ENCODE measurements around the gene CLUH. TPM values are rescaled to one million over a fixed set of nuclear protein-coding genes. Genes with fewer than 3 reads are reported as not detected.

The CLUH gene
- total and polyA plus RNA-seq, 2 donors (not counting 3 experiments of a cell fraction or from before 2014, with no cell fraction given), result 33.8 to 80.7 TPM

DNA sequence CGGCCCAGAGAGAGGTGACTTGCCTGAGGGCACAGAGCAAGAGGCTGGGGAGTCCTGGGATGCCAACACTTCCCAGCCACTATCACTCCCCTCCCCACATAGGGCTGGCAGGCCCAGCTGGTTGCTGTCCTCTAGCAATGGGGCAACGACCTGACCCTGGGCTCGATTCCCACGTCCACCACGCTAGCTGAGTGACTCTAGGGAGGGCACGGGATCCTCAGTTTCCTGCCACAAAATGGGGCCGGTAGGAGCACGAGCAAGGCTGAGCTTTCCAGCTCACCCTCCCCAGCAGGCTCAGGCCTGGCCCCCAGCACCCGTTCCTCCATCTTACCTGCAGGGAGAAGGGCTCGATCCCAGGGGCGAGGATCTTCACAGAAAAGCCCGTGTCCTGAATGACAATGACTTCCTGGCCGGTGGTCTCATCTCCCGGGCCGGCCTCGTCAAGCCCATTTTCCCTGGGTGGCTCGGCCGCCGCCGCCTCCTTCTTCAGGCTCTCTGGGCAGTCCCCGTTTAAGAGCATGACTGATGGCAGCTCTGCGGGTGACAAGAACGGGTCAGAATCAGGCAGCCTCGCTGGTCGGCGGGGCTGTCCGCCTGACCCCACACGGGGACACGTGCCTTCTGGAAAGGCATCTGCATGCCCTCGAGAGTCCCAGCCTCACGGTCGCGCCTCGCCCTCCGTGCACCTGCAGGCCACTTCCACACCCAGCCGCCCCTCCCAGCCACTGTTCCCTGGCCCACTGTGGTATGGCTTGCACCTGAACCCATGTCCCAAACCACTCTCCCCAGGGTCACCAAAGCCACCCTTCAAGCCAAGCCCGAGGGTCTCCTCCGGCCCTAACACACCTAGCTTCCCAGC, 7.3 kb downstream of the CLUH start:
- H3K27ac ChIP-seq (ENCODE audit: insufficient read depth, low read depth, low read length), result no peak overlapping the region
- no TSS peak for BruUV-seq (replicated peaks)
- intact Hi-C loops (cut with micrococcal nuclease), result no loop called here

DNA sequence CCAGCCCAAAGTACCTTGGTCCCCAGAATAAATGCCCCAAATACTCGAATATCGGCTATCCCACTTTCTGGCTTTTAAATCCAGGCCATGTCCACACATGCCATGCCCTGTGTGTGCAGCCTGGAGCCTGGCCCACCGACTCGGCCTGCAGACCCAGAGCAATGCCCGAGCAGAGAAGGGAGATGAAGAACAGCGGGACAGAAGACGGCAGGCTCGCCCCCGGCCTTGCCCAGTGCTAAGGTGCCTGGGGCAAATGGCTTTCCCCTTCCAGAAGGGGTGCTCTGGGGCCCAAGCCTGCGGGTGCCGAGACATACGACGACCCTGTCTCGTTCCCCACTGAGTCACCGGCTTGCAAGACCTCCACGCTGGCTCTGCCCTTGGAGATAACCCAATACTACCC, 8.0 kb downstream of the CLUH start:
- no peaks in the 10 kb centered on the region for H4K20me1 ChIP-seq (replicated peaks; ENCODE audit: control insufficient read depth, extremely low read depth, insufficient read depth, low read length)
- peaks cover 2 to 17% of the 10 kb centered on the region in 2 experiments for H3K36me3 ChIP-seq (ENCODE audit: control insufficient read depth in 2 of 2, extremely low read depth in 1 of 2, insufficient read depth in 2 of 2, low read length in 2 of 2)
- H3K27ac ChIP-seq (ENCODE audit: insufficient read depth, low read depth, low read length), result no peak overlapping the region
- ChIA-PET POLR2A (no interaction called here), CTCF (no interaction called here)
- FAIRE-seq (no peak), DNase-seq (ENCODE audit: low read depth, low spot score) (no peak)
- H3K27me3 ChIP-seq (ENCODE audit: control insufficient read depth in 2 of 2, insufficient read depth in 2 of 2, low read length in 2 of 2), result no peaks in the 10 kb centered on the region
- no peaks in the 10 kb centered on the region for H3K9me1 ChIP-seq (replicated peaks; ENCODE audit: control insufficient read depth, extremely low read depth, insufficient read depth, low read length)
- H3K4me2 ChIP-seq (ENCODE audit: insufficient read depth, low read length), result no peak overlapping the region
- H2AFZ ChIP-seq (ENCODE audit: low read depth, low read length), result no peak overlapping the region
- H3K9me3 ChIP-seq (replicated peaks; ENCODE audit: control insufficient read depth, insufficient read depth, low read length), result no peaks in the 10 kb centered on the region
- H3K4me3 ChIP-seq (replicated peaks in 1 of 3; ENCODE audit: insufficient read depth in 1 of 3, low read depth in 1 of 3, low read length in 3 of 3), result no peak overlapping the region
- no peaks in the 10 kb centered on the region for H3K4me1 ChIP-seq (ENCODE audit: control insufficient read depth, extremely low read depth, insufficient read depth, low read length)
- TF ChIP-seq MYC (IDR thresholded peaks at IDR 0.05; ENCODE audit: low read depth, low read length), result no peak
- no peak for TF ChIP-seq GATA2 (IDR thresholded peaks at IDR 0.05; ENCODE audit: insufficient read depth, insufficient read length, low read depth, low read length)
- no peak for TF ChIP-seq POLR2A (IDR thresholded peaks at IDR 0.05; ENCODE audit: low read depth, low read length)
- TF ChIP-seq, protein P1, sequence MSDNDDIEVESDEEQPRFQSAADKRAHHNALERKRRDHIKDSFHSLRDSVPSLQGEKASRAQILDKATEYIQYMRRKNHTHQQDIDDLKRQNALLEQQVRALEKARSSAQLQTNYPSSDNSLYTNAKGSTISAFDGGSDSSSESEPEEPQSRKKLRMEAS (IDR thresholded peaks at IDR 0.05; ENCODE audit: insufficient read depth, insufficient read length), result no peak
- no peak for TF ChIP-seq EZH2 (IDR thresholded peaks at IDR 0.05; ENCODE audit: borderline replicate concordance, low read depth, low read length, severe bottlenecking)
- no peak for TF ChIP-seq FOS (IDR thresholded peaks at IDR 0.05; ENCODE audit: borderline replicate concordance, insufficient read depth, low read length)
- no peak for TF ChIP-seq JUN (IDR thresholded peaks at IDR 0.05; ENCODE audit: borderline replicate concordance, insufficient read depth, insufficient read length, low read depth)
- TF ChIP-seq, protein P2, sequence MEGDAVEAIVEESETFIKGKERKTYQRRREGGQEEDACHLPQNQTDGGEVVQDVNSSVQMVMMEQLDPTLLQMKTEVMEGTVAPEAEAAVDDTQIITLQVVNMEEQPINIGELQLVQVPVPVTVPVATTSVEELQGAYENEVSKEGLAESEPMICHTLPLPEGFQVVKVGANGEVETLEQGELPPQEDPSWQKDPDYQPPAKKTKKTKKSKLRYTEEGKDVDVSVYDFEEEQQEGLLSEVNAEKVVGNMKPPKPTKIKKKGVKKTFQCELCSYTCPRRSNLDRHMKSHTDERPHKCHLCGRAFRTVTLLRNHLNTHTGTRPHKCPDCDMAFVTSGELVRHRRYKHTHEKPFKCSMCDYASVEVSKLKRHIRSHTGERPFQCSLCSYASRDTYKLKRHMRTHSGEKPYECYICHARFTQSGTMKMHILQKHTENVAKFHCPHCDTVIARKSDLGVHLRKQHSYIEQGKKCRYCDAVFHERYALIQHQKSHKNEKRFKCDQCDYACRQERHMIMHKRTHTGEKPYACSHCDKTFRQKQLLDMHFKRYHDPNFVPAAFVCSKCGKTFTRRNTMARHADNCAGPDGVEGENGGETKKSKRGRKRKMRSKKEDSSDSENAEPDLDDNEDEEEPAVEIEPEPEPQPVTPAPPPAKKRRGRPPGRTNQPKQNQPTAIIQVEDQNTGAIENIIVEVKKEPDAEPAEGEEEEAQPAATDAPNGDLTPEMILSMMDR (IDR thresholded peaks at IDR 0.05; ENCODE audit: extremely low read depth in 1 of 2, insufficient read depth in 1 of 2, low read depth in 1 of 2, low read length in 2 of 2), result no peak
- no peak for TF ChIP-seq POLR2AphosphoS5 (IDR thresholded peaks at IDR 0.05; ENCODE audit: insufficient read depth, low read depth, low read length)
- dilution Hi-C loops (cut with MboI; ENCODE audit: extremely low pct_ligation_motif_present, low sequenced_read_pairs) (no loop called here), intact Hi-C loops (cut with micrococcal nuclease) (no loop called here)
- BruUV-seq (replicated peaks), result no TSS peak
- no peak overlapping the region for H3K9ac ChIP-seq (replicated peaks; ENCODE audit: extremely low read depth, insufficient read depth, low read length)
- peaks cover 42% of the 10 kb centered on the region for H3K79me2 ChIP-seq (ENCODE audit: control insufficient read depth, insufficient read depth, low read length)

More for the DNA sequence above, 7.3 kb downstream of the CLUH start:
- dilution Hi-C loops (cut with MboI; ENCODE audit: extremely low pct_ligation_motif_present, low sequenced_read_pairs), result no loop called here
- Histone ChIP-seq H3K36me3 (ENCODE audit: control insufficient read depth in 2 of 2, extremely low read depth in 1 of 2, insufficient read depth in 2 of 2, low read length in 2 of 2) (peaks cover 2 to 17% of the 10 kb centered on the region in 2 experiments), H3K79me2 (ENCODE audit: control insufficient read depth, insufficient read depth, low read length) (peaks cover 49% of the 10 kb centered on the region), H3K4me3 (replicated peaks in 1 of 3; ENCODE audit: insufficient read depth in 1 of 3, low read depth in 1 of 3, low read length in 3 of 3) (no peak overlapping the region), H2AFZ (ENCODE audit: low read depth, low read length) (no peak overlapping the region), H3K4me2 (ENCODE audit: insufficient read depth, low read length) (no peak overlapping the region), H3K9me3 (replicated peaks; ENCODE audit: control insufficient read depth, insufficient read depth, low read length) (no peaks in the 10 kb centered on the region), H3K27me3 (ENCODE audit: control insufficient read depth in 2 of 2, insufficient read depth in 2 of 2, low read length in 2 of 2) (no peaks in the 10 kb centered on the region), H3K9ac (replicated peaks; ENCODE audit: extremely low read depth, insufficient read depth, low read length) (no peak overlapping the region), H4K20me1 (replicated peaks; ENCODE audit: control insufficient read depth, extremely low read depth, insufficient read depth, low read length) (no peaks in the 10 kb centered on the region), H3K4me1 (ENCODE audit: control insufficient read depth, extremely low read depth, insufficient read depth, low read length) (peaks cover under 1% of the 10 kb centered on the region), H3K9me1 (replicated peaks; ENCODE audit: control insufficient read depth, extremely low read depth, insufficient read depth, low read length) (no peaks in the 10 kb centered on the region)
- TF ChIP-seq, protein P1 (IDR thresholded peaks at IDR 0.05; ENCODE audit: insufficient read depth, insufficient read length), result no peak
- DNase-seq (ENCODE audit: low read depth, low spot score) (no peak), FAIRE-seq (no peak)
- CTCF ChIA-PET, result no interaction called here
- POLR2A ChIA-PET, result no interaction called here
